ENCODE data around the gene PPP4R3A.
A peak's percentile ranks its signal among the peaks of the same experiment; 100 is the strongest.
"Not testable (repeated sequence)": the region's sequence is repeated elsewhere in the genome, so short reads cannot be mapped to it uniquely, and the experiment has no call there.

The PPP4R3A gene

GRCh38 chr14:91503000-91503504 lies 7.1 kb downstream of the PPP4R3A start:
- DNase-seq (ENCODE audit: low read depth), result no peak

- no peak for DNase-seq (ENCODE audit: low read depth)
These were observed 7.9 kb downstream of the PPP4R3A start for GRCh38 chr14:91501951-91502930.

- DNase-seq (ENCODE audit: low read depth), result no peak
These were observed 8.8 kb downstream of the PPP4R3A start for GRCh38 chr14:91501348-91501747.

- DNase-seq (ENCODE audit: low read depth), result no peak
These were observed 13.3 kb downstream of the PPP4R3A start for GRCh38 chr14:91496790-91497189.

- not testable (repeated sequence) for DNase-seq (ENCODE audit: low read depth)
These were observed 15.6 kb downstream of the PPP4R3A start for GRCh38 chr14:91494392-91495065.

GRCh38 chr14:91493169-91493568 lies 16.9 kb downstream of the PPP4R3A start:
- no peak for DNase-seq (ENCODE audit: low read depth)

GRCh38 chr14:91484744-91485143 lies 25.4 kb downstream of the PPP4R3A start:
- no peak for DNase-seq (ENCODE audit: low read depth)

- DNase-seq (ENCODE audit: low read depth), result no peak
These were observed 25.9 kb downstream of the PPP4R3A start for GRCh38 chr14:91484186-91484585.

GRCh38 chr14:91482263-91483013 lies 27.7 kb downstream of the PPP4R3A start:
- peak; percentile 19 for DNase-seq (ENCODE audit: low read depth)

- DNase-seq (ENCODE audit: low read depth), result no peak
These were observed 32.7 kb downstream of the PPP4R3A start for GRCh38 chr14:91477388-91477787.

- no peak for DNase-seq (ENCODE audit: low read depth)
These were observed 37.1 kb downstream of the PPP4R3A start for GRCh38 chr14:91473046-91473445.

- no peak for DNase-seq (ENCODE audit: low read depth)
These were observed 39.9 kb downstream of the PPP4R3A start for GRCh38 chr14:91470216-91470615.

- DNase-seq (ENCODE audit: low read depth), result no peak
These were observed 43.9 kb downstream of the PPP4R3A start for GRCh38 chr14:91466192-91466591.

- no peak for DNase-seq (ENCODE audit: low read depth)
These were observed 45.4 kb downstream of the PPP4R3A start for GRCh38 chr14:91464615-91465205.

GRCh38 chr14:91458612-91459011 lies 51.5 kb downstream of the PPP4R3A start:
- no peak for DNase-seq (ENCODE audit: low read depth)

GRCh38 chr14:91456283-91456682 lies 53.8 kb downstream of the PPP4R3A start:
- DNase-seq (ENCODE audit: low read depth), result no peak

GRCh38 chr14:91454580-91454979 lies 55.5 kb downstream of the PPP4R3A start:
- DNase-seq (ENCODE audit: low read depth), result no peak

- no peak for DNase-seq (ENCODE audit: low read depth)
These were observed 56.0 kb downstream of the PPP4R3A start for GRCh38 chr14:91454155-91454554.

- no peak for DNase-seq (ENCODE audit: low read depth)
These were observed 56.4 kb downstream of the PPP4R3A start for GRCh38 chr14:91453744-91454143.

GRCh38 chr14:91444335-91445020 lies 65.6 kb downstream of the PPP4R3A start:
- no peak for DNase-seq (ENCODE audit: low read depth)

GRCh38 chr14:91439345-91439744 lies 70.8 kb downstream of the PPP4R3A start:
- no peak for DNase-seq (ENCODE audit: low read depth)
